ENCODE data around the gene AMFR. TPM values are rescaled to one million over a fixed set of nuclear protein-coding genes. Genes with fewer than 3 reads are reported as not detected.
"Not testable (repeated sequence)": the region's sequence is repeated elsewhere in the genome, so short reads cannot be mapped to it uniquely, and the experiment has no call there.

AMFR gene
- total and polyA plus RNA-seq, 3 donors from 2014 or later = 258 to 337 (median 287) TPM

DNA sequence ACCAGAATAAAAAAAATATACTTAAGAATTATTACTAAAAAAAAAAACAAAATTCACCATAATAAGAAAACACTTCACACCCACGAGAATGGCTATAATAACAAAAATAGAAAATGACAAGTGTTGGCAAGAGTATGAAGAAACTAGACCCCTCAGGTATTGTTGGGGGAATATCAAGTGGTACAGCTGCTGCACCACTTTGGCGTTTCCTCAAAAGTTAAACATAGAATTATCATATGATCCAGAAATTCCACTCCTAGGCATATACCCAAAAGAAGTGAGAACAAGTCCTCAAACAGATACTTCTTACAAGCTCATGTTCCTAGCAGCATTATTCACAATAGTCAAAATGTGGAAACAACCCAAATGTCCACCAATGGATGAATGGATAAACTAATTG is 26.3 kb downstream of the AMFR start:
- Histone ChIP-seq H3K36me3 (ENCODE audit: low read depth, missing control alignments) (no peaks in the 10 kb centered on the region), H3K9me3 (no peaks in the 10 kb centered on the region), H3K27me3 (no peaks in the 10 kb centered on the region), H3K4me1 (no peaks in the 10 kb centered on the region), H3K27ac (no peak overlapping the region), H3K4me3 (no peak overlapping the region)
- no peak for DNase-seq
- intact Hi-C loops (cut with DNase I; ENCODE audit: low total_unique reads) = no loop called here
- 90 to 91% methylated on average over 2 of the region's 2 CpGs for WGBS, 2 donors
- TF ChIP-seq, protein P1, sequence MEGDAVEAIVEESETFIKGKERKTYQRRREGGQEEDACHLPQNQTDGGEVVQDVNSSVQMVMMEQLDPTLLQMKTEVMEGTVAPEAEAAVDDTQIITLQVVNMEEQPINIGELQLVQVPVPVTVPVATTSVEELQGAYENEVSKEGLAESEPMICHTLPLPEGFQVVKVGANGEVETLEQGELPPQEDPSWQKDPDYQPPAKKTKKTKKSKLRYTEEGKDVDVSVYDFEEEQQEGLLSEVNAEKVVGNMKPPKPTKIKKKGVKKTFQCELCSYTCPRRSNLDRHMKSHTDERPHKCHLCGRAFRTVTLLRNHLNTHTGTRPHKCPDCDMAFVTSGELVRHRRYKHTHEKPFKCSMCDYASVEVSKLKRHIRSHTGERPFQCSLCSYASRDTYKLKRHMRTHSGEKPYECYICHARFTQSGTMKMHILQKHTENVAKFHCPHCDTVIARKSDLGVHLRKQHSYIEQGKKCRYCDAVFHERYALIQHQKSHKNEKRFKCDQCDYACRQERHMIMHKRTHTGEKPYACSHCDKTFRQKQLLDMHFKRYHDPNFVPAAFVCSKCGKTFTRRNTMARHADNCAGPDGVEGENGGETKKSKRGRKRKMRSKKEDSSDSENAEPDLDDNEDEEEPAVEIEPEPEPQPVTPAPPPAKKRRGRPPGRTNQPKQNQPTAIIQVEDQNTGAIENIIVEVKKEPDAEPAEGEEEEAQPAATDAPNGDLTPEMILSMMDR (IDR thresholded peaks at IDR 0.05) = no peak
- TF ChIP-seq POLR2A (IDR thresholded peaks at IDR 0.05) = no peak

DNA sequence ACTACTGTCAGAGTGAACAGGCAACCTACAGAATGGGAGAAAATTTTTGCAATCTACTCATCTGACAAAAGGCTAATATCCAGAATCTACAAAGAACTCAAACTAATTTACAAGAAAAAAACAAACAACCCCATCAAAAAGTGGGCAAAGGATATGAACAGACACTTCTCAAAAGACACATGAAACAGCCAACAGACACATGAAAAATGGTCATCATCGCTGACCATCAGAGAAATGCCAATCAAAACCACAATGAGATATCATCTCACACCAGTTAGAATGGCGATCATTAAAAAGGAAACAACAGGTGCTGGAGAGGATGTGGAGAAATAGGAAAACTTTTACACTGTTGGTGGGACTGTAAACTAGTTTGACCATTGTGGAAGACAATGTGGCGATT is 28.6 kb downstream of the AMFR start:
- intact Hi-C loops (cut with DNase I; ENCODE audit: low total_unique reads); H3K36me3 ChIP-seq (ENCODE audit: low read depth, missing control alignments); H3K27me3 ChIP-seq; H3K4me1 ChIP-seq; H3K4me3 ChIP-seq; H3K27ac ChIP-seq; H3K9me3 ChIP-seq; DNase-seq: not testable (repeated sequence)
- WGBS, 2 donors = 96% methylated on average over 3 of the region's 3 CpGs

DNA sequence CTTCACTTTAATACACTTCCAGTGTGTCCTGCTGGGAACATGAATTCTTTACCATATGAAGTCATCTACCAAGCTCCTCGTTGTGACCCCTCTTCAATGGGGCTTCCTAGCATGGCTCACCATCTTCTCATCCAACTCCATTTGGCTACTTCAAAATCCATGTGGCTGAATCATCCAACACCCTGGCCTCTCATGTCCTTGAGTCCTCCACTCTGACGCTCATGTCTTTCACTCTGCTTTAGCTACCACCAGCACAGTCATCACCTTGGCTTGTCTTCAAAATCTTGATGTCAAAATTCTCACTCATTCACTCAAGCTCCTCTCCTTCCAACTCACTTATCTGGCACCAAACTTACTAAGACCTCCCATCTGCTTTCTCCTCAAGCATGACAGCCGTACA is 35.8 kb downstream of the AMFR start:
- WGBS, 2 donors = 89 to 99% methylated on average over 3 of the region's 3 CpGs

DNA sequence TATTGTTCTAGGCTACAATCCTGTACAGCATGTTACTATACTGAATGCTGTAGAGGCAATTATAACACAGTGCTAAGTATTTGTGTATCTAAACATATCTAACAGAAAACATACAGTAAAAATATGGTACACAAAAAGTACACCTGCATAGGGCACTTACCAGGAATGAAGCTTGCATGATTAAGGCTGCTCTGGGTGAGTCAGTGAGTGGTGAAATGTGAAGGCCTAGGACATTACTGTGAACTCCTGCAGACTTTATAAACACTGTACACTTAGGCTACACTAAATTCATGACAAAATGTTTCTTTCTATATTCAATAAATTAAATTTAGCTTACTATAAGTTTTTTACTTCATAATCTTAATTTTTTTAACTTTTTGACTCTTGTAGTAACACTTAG is 37.1 kb downstream of the AMFR start:
- Histone ChIP-seq H3K4me1 (no peaks in the 10 kb centered on the region), H3K27ac (no peak overlapping the region), H3K27me3 (no peaks in the 10 kb centered on the region), H3K4me3 (no peak overlapping the region), H3K36me3 (ENCODE audit: low read depth, missing control alignments) (no peaks in the 10 kb centered on the region), H3K9me3 (no peaks in the 10 kb centered on the region)
- no peak for DNase-seq
- no peak for TF ChIP-seq POLR2A (IDR thresholded peaks at IDR 0.05)
- TF ChIP-seq, protein P1 (IDR thresholded peaks at IDR 0.05) = no peak
- intact Hi-C loops (cut with DNase I; ENCODE audit: low total_unique reads) = no loop called here

More for the DNA sequence above, 35.8 kb downstream of the AMFR start:
- no peak for DNase-seq
- Histone ChIP-seq H3K27ac (no peak overlapping the region), H3K4me1 (no peaks in the 10 kb centered on the region), H3K36me3 (ENCODE audit: low read depth, missing control alignments) (no peaks in the 10 kb centered on the region), H3K9me3 (no peaks in the 10 kb centered on the region), H3K4me3 (no peak overlapping the region), H3K27me3 (no peaks in the 10 kb centered on the region)
- no peak for TF ChIP-seq POLR2A (IDR thresholded peaks at IDR 0.05)
- TF ChIP-seq, protein P1 (IDR thresholded peaks at IDR 0.05) = no peak
- intact Hi-C loops (cut with DNase I; ENCODE audit: low total_unique reads) = no loop called here

DNA sequence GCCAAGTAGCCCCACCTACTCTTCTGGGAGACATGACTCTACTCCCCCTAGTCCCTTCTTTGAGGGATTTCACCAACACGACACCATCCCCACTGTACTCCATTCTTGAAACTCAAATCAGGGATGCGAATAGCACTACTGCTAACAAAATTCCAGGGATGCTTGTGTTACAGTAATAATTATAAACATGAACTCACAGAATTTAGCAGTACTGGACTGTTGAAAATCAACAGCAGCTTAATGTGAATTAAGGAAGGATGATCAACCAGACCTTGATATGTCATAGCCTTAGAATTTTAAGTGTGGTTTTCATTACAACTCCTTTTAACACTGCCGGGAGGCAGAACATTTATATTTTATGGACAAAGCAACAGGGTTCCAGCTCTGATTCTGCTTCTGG is 37.9 kb downstream of the AMFR start:
- H3K27ac ChIP-seq = no peak overlapping the region
- H3K36me3 ChIP-seq (ENCODE audit: low read depth, missing control alignments) = no peaks in the 10 kb centered on the region
- intact Hi-C loops (cut with DNase I; ENCODE audit: low total_unique reads) = no loop called here
- no peaks in the 10 kb centered on the region for H3K4me1 ChIP-seq
- no peak for DNase-seq
- WGBS, 2 donors = 92 to 94% methylated on average over 3 of the region's 3 CpGs
- H3K9me3 ChIP-seq = no peaks in the 10 kb centered on the region
- H3K4me3 ChIP-seq = no peak overlapping the region
- TF ChIP-seq POLR2A (IDR thresholded peaks at IDR 0.05) = no peak
- TF ChIP-seq, protein P1 (IDR thresholded peaks at IDR 0.05) = no peak
- no peaks in the 10 kb centered on the region for H3K27me3 ChIP-seq

Data from testis (tissue), 3 donors.